GM12873 (cell line): Measurements from ENCODE around the gene SLC7A8.

Experiments used
- TF ChIP-seq, protein P1 (sequence below): IDR thresholded peaks from 2 replicates; pipeline ENCODE4 v1.5.1; 2012; ENCODE audit warnings: low read depth, mild to moderate bottlenecking, moderate library complexity, low read length, control low read depth; ENCODE audit not compliant: insufficient read depth; ENCODE audit errors: missing control alignments

The SLC7A8 gene

DNA sequence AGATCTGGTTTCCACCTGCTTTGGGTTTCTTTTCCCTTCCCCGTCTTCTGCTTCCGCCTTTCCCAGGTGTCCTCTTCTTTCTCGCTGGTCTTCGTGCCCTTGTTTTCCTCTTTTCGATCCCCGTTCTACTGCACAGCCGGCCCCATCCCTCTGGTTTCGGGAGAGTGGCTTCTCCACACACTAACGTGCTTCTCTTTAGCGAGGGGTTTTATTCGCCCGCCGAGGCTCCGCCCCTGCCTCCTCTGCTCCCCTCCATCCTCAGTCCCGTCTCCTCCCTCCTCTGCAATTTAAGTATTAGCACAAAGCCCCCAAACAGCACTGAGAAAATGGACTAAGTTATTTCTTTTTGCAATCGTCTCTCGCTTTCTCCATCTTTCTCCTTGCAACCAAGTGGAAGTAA lies at the start of gene SLC7A8:
Gene SLC7A8 (minus strand): TSS at position 182 of the 400 bp plus-strand sequence. CDS start 746 bp downstream, outside the sequence.
- TF ChIP-seq, protein P1, sequence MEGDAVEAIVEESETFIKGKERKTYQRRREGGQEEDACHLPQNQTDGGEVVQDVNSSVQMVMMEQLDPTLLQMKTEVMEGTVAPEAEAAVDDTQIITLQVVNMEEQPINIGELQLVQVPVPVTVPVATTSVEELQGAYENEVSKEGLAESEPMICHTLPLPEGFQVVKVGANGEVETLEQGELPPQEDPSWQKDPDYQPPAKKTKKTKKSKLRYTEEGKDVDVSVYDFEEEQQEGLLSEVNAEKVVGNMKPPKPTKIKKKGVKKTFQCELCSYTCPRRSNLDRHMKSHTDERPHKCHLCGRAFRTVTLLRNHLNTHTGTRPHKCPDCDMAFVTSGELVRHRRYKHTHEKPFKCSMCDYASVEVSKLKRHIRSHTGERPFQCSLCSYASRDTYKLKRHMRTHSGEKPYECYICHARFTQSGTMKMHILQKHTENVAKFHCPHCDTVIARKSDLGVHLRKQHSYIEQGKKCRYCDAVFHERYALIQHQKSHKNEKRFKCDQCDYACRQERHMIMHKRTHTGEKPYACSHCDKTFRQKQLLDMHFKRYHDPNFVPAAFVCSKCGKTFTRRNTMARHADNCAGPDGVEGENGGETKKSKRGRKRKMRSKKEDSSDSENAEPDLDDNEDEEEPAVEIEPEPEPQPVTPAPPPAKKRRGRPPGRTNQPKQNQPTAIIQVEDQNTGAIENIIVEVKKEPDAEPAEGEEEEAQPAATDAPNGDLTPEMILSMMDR = no peak

DNA sequence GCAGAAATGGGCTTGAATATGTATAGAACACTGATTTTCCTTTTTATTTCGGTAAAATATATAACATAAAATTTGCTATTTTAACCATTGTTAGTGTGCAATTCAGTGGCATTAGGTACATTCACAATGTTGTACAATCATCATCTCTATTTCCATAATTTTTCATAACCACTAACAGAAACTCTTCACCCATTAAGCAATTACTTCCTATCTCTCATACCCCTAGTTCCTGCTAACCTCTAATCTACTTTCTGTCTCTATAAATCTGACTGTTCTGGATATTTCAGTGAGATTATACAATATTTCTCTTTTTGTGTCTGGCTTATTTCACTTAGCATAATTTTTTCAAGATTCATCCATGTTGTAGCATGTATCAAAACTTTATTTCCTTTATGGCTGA lies 45.4 kb upstream of the SLC7A8 start:
- TF ChIP-seq, protein P1 = no peak

DNA sequence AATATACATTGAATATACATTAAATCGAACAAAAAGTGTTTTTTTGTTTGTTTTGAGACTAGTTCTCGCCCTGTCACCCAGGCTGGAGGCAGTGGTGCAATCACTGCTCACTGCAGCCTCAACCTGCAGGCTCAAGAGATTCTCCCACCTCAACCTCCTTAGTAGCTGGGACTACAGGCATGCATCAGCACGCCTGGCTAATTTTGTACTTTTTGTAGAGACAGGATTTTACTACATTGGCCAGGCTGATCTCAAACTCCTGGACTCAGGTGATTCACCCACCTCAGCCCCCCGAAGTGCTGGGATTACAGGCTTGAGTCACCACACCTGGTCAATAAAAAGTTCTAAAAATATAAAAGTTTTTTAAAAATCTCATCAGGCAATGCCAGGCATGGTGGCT lies 44.1 kb upstream of the SLC7A8 start:
- TF ChIP-seq, protein P1 = no peak

DNA sequence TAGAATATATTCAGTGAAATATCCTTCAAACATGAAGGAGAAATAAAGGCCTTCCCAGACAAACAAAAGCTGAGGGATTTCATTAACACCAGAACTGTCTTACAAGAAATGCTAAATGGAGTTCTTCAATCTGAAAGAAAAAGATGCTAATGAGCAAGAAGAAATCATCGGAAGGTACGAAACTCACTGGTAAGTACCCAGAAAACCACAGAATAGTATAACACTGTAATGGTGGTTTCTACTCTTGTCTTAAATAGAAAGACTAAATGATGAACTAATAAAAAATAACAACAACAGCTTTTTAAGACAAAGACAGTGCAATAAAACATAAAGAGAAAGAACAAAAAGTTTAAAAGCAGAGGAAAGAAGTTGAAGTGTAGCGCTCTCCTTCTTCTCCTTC lies 35.6 kb upstream of the SLC7A8 start:
- TF ChIP-seq, protein P1 = no peak

DNA sequence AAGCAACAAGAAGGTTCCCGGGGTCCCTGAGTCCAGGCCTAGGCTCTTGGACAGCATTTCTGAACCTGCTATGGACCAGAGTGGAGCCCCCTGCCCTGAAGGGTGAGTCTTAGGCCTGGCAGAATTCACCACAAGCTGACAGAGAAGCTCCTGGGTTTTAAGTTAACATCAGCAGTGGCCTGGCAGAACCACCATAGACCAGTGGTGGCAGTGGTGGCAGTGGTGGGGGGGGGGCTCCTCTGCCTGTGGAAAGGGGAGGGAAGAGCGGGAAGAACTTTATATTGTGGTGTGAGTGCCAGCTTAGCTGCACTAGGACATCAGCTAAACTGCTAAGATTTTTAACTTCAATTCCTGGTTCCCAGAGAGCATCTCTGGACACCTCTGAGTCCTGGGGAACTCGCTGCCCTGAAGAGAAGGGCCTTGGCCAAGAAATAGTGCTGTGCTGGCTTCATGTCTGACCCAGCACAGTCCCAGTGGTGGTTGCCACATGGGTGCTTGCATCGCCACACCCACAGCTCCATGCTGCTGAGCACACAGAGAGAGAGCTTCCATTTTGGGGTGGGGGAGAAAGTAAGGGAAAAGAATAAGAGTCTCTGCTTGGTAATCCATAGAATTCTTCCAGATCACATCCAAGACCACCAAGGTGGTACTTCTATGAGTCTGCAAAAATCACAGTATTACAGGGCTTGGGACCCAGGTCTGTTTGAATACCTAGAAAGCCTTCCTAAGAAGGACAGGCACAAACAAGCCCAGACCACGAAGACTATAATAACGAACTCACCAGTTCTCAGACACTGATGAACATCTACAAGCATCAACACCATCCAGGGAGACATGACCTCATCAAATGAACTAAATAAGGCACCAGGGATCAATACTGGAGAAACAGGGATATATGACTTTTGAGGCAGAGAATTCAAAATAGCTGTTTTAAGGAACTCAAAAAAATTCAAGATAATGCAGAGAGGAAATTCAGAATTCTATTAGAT lies 33.9 kb upstream of the SLC7A8 start:
- TF ChIP-seq, protein P1 = no peak

DNA sequence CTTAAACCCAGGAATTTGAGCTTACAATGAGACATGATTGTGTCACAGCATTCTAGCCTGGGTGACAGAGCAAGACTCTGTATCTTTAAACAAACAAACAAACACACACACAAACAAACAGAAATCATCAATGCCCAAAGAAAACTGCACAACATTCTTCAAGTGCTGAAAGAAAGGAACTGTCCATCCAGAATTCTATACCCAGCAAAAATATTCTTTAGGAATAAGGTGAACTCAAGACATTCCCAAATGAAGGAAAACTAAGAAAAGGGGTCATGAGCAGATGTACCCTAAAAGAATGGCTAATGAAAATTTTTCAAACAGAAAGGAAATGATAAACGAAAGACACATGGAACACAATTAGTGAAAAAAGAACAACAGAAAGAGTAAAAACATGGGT lies 32.0 kb upstream of the SLC7A8 start:
- TF ChIP-seq, protein P1 = no peak

DNA sequence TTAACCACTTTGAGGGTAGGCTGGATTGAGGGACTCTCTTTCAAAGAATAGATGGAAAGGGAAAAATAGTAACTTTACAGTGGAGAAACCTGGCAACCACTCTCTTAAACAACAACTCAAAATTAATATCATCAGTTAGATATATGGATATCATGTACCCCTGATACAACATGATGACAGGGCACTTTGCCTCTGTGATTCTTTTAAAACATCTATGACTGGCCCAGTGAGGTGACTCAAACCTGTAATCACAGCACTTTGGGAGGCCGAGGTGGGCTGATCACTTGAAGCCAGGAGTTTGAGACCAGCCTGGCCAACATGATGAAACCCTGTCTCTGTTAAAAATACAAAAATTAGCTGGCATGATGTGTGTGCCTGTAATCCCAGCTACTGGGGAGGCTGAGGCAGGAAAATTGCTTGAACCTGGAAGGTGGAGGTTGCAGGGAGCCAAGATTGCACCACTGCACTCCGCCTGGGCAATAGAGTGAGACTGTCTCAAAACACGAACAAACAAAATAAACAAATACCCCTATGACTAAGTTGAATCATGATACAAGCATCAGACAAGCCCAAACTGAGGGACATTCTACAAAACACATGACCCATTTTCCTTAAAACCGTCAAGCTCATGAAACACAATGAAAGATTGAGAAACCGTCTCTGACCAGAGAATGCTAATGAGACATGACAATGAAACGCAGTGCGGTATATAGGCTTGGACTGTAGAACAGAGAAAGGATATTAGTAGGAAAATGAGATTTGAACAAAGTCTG lies 26.4 kb upstream of the SLC7A8 start:
- TF ChIP-seq, protein P1 = no peak
